ENCODE data around the gene DPP6.

The DPP6 gene

DNA sequence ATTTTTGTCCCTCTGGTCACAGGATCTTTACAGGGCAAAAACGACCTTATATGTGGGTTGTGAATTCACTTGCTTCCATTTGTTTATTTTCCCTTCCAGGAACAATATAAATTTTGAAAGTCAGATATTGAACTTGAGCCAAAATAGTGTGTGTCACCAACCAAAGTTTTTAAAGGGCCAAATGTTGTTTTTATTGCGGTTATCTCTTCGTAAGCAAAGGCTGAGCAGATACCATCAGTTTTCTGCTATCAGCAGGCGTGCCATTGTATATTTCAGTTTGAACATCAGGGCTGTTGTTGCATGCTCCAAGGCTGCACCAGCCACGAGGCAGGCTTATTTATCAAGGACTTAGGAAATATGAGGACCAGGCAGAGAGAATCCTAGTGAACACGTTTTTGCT is 790.4 kb downstream of the DPP6 start:
- no peak for DNase-seq (ENCODE audit: low read depth, low spot score)
- TF ChIP-seq, protein P1, sequence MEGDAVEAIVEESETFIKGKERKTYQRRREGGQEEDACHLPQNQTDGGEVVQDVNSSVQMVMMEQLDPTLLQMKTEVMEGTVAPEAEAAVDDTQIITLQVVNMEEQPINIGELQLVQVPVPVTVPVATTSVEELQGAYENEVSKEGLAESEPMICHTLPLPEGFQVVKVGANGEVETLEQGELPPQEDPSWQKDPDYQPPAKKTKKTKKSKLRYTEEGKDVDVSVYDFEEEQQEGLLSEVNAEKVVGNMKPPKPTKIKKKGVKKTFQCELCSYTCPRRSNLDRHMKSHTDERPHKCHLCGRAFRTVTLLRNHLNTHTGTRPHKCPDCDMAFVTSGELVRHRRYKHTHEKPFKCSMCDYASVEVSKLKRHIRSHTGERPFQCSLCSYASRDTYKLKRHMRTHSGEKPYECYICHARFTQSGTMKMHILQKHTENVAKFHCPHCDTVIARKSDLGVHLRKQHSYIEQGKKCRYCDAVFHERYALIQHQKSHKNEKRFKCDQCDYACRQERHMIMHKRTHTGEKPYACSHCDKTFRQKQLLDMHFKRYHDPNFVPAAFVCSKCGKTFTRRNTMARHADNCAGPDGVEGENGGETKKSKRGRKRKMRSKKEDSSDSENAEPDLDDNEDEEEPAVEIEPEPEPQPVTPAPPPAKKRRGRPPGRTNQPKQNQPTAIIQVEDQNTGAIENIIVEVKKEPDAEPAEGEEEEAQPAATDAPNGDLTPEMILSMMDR (IDR thresholded peaks at IDR 0.05; ENCODE audit: insufficient read depth, low read length, missing control alignments), result no peak
- ChIA-PET POLR2A (no interaction called here), CTCF (no interaction called here)
- H3K4me3 ChIP-seq (ENCODE audit: low read depth, low read length), result no peak overlapping the region

DNA sequence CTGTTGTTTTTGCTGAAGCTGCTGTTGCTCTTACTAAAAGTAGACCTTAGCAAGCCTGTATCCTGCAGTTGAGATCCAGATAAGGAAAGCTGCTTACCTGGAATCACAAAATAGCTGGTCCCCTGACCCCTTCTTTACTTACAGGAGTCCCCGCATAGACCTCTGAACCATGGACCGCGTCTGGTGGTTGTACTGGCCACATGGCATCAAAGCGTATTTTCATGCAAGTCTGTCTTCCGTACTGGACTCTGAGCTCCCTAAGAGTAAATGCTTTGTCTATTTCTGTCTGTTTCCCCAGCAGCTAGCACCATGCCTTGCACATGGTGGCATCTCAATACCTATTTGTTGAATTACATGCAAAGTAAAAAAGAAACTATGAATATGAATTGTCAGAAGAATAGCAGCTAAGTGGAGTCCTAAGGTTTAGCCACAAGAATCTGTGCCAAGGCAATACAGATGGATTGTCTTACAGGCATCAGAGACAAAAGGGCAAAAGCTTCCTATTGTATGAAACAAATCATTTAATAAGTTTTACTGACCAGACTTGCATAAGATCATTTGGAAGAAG is 791.6 kb downstream of the DPP6 start:
- TF ChIP-seq, protein P1 (IDR thresholded peaks at IDR 0.05; ENCODE audit: insufficient read depth, low read length, missing control alignments), result no peak
- DNase-seq (ENCODE audit: low read depth, low spot score), result no peak
- ChIA-PET POLR2A (no interaction called here), CTCF (no interaction called here)
- H3K4me3 ChIP-seq (ENCODE audit: low read depth, low read length), result no peak overlapping the region

- ChIA-PET CTCF (no interaction called here), POLR2A (no interaction called here)
- TF ChIP-seq, protein P1 (IDR thresholded peaks at IDR 0.05; ENCODE audit: insufficient read depth, low read length, missing control alignments), result no peak
- DNase-seq (ENCODE audit: low read depth, low spot score), result no peak
- H3K4me3 ChIP-seq (ENCODE audit: low read depth, low read length), result no peak overlapping the region
These were observed 792.3 kb downstream of the DPP6 start for GRCh38 chr7:154844499-154844898.

DNA sequence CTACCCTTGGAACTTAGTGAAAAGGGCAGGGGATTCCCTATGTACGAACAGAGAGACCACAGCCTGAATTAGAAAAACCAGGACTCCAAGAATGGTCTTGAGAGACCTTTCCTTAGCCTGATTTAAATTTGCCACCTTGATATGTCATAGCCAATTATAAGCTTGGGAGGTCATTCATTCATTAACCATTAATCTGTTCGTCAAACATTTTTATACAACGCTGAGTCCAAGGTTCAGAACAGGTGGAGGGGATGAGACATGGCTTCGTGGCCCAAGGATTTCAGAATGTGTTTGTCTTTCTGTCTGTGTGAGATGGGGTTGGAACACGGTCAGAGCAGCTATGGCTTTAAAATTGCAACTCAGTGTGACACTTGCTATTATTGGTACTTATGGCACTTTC is 792.8 kb downstream of the DPP6 start:
- CTCF ChIA-PET, result no interaction called here
- DNase-seq (ENCODE audit: low read depth, low spot score), result no peak
- TF ChIP-seq, protein P1 (IDR thresholded peaks at IDR 0.05; ENCODE audit: insufficient read depth, low read length, missing control alignments), result no peak
- no peak overlapping the region for H3K4me3 ChIP-seq (ENCODE audit: low read depth, low read length)
- POLR2A ChIA-PET, result no interaction called here

- DNase-seq (ENCODE audit: low read depth, low spot score), result no peak
- no peak overlapping the region for H3K4me3 ChIP-seq (ENCODE audit: low read depth, low read length)
- TF ChIP-seq, protein P1 (IDR thresholded peaks at IDR 0.05; ENCODE audit: insufficient read depth, low read length, missing control alignments), result no peak
- POLR2A ChIA-PET, result no interaction called here
- CTCF ChIA-PET, result no interaction called here
These were observed 796.3 kb downstream of the DPP6 start for GRCh38 chr7:154848464-154848863.

DNA sequence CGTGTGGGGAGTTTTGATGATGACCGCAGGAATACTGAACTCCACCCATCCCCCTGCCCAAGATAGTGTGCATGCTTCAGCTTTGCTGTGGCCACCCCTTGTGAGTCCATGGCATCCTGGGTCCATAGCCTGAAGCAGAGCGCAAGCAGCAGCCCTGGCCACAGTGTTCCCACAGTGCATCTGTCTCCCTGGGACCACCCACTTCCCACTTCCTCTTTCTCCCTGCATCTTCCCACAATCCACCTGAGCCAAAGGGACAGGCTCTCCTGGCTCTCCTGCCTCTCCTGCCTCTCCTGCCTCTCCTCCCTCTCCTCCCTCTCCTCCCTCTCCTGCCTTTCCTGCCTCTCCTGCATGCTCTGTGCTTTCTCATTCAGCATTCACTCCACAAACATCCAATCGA is 800.0 kb downstream of the DPP6 start:
- DNase-seq (ENCODE audit: low read depth, low spot score), result no peak
- ChIA-PET POLR2A (no interaction called here), CTCF (no interaction called here)
- no peak overlapping the region for H3K4me3 ChIP-seq (ENCODE audit: low read depth, low read length)
- TF ChIP-seq, protein P1 (IDR thresholded peaks at IDR 0.05; ENCODE audit: insufficient read depth, low read length, missing control alignments), result no peak
